Large intestine (tissue), 3 donors: ENCODE measurements around the gene SMOC2. TPM values are rescaled to one million over a fixed set of nuclear protein-coding genes. Genes with fewer than 3 reads are reported as not detected.
"Not testable (repeated sequence)": the region's sequence is repeated elsewhere in the genome, so short reads cannot be mapped to it uniquely, and the experiment has no call there.

Experiments
- DNase-seq, 2 donors: peaks; one replicate each; pipeline versions ENCODE4 v3.0.0 to v3.0.0-alpha.2; 2013
- H3K27ac ChIP-seq: one replicate; pipeline ENCODE4 v1.5.1; 2013; ENCODE audit warnings: low read length
- H3K27me3 ChIP-seq: 2 replicates; pipeline ENCODE4 v1.6.1; 2013; ENCODE audit warnings: low read length; ENCODE audit not compliant: control insufficient read depth, insufficient read depth
- H3K36me3 ChIP-seq: 2 replicates; pipeline ENCODE4 v1.6.1; 2013; ENCODE audit warnings: low read length; ENCODE audit not compliant: control insufficient read depth, insufficient read depth
- H3K4me1 ChIP-seq: one replicate; pipeline ENCODE4 v1.6.1; 2013; ENCODE audit warnings: low read length; ENCODE audit not compliant: control insufficient read depth, insufficient read depth
- H3K4me3 ChIP-seq: one replicate; pipeline ENCODE4 v1.5.1; 2013; ENCODE audit warnings: low read length
- H3K9me3 ChIP-seq: one replicate; pipeline ENCODE4 v1.6.1; 2013; ENCODE audit warnings: mild to moderate bottlenecking, low read depth, low read length, moderate library complexity; ENCODE audit not compliant: control insufficient read depth
- WGBS: methylation state at CpG from one replicate; pipeline ENCODE4 v1.1.5; 2013; ENCODE audit warnings: low lambda C conversion rate; ENCODE audit not compliant: insufficient coverage; 5-methylcytosine and 5-hydroxymethylcytosine counted together
- polyA plus RNA-seq: library from polyadenylated mRNA; unstranded; fragments of 120-200 nt; gene quantifications from one replicate; pipeline ENCODE4 v1.2.1, GENCODE V29; 2013

Gene SMOC2
- polyA plus RNA-seq, 1 donor = 15.9 TPM

DNA sequence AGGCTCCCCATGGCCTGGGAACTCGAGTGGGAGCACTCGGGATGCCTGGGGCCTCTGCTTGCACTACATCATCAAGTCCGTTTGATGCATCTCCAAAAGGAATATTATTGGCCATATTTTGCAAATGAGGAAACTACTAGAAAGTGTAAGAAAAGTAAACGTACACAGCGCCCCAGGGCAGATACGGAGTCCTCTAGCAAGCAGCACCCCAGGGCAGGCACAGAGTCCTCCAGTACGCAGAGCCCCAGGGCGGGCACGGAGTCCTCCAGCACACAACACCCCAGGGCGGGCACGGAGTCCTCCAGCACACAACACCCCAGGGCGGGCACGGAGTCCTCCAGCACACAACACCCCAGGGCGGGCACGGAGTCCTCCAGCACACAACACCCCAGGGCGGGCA lies 264.3 kb downstream of the SMOC2 start:
- not testable (repeated sequence) for H3K36me3 ChIP-seq, H3K27ac ChIP-seq, H3K9me3 ChIP-seq, H3K4me1 ChIP-seq, DNase-seq, H3K4me3 ChIP-seq
- peaks cover 17% of the 10 kb centered on the region for H3K27me3 ChIP-seq
- WGBS = no CpG with 5 or more reads among the region's 16 CpGs

DNA sequence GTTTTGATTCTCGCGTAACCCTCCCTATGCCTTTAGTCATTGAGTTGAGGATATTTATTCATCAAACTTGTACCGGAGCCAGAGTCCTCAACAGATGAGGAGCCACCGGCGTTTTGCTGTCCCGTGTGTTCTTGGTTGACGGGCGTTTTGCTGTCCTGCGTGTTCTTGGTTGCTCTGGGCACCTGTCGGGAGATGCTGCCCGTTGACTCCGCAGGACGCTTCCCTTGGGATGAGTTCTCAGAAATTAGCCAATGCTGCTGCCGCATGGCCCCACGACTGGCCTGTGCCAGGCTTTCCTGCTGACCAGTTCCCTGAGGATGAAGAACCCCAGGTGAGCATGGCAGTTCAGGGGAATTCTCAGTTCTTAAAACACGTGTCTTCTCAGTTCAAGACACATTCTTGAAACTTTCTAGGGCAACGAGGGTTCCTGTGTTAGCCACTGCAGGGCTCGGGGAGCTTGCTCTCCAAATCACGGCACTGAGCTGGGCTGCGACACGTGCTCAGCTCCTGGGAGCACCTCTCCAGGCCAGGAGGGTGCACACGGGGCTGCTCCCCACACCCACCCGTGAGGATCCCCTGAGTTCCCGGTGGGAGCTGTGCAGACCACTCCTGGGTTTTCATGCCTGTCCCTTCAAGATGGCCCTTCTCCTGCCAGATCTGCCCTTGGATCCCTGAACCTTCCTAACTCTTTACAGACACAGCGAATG lies 265.6 kb downstream of the SMOC2 start:
- WGBS = no CpG with 5 or more reads among the region's 25 CpGs

GRCh38 chr6:168708526-168708925 lies 267.5 kb downstream of the SMOC2 start:
- Histone ChIP-seq H3K4me1 (no peaks in the 10 kb centered on the region), H3K27me3 (peaks cover 24% of the 10 kb centered on the region), H3K9me3 (peaks cover 5% of the 10 kb centered on the region), H3K36me3 (no peaks in the 10 kb centered on the region), H3K4me3 (no peak overlapping the region), H3K27ac (no peak overlapping the region)
- no CpG with 5 or more reads among the region's 5 CpGs for WGBS
- no peak for DNase-seq

More for the DNA sequence above, 265.6 kb downstream of the SMOC2 start:
- Histone ChIP-seq H3K4me3 (no peak overlapping the region), H3K36me3 (no peaks in the 10 kb centered on the region), H3K4me1 (no peaks in the 10 kb centered on the region), H3K27me3 (peaks cover 21% of the 10 kb centered on the region), H3K27ac (no peak overlapping the region), H3K9me3 (peaks cover 5% of the 10 kb centered on the region)
- no peak for DNase-seq

GRCh38 chr6:168708984-168709383 lies 268.0 kb downstream of the SMOC2 start:
- H3K27ac ChIP-seq = no peak overlapping the region
- H3K4me3 ChIP-seq = no peak overlapping the region
- WGBS = no CpG with 5 or more reads among the region's 2 CpGs
- H3K36me3 ChIP-seq = no peaks in the 10 kb centered on the region
- no peaks in the 10 kb centered on the region for H3K4me1 ChIP-seq
- peak in 1 of 2 donors; percentile 19 for DNase-seq
- peaks cover 24% of the 10 kb centered on the region for H3K27me3 ChIP-seq
- peaks cover 5% of the 10 kb centered on the region for H3K9me3 ChIP-seq

DNA sequence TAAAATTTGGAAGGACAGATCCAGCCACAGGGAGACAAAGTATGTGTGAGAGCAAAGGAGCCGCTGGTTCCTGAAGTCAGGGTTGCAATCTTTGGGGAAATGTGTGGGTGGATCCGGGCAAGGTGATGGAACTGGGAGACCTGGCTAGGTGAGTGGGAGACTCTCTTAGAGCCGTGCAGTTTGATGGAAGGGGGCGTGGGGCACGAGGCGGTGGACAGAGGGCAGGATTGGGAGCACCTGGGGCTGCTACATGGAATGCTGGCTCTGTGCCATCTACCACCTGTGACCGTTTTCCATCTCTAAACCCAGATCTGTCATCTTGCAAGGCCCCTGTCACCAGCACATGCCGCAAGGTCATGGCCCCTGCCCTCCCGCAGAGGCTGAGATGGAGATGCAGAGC lies 268.4 kb downstream of the SMOC2 start:
- Histone ChIP-seq H3K4me1 (no peaks in the 10 kb centered on the region), H3K27ac (no peak overlapping the region), H3K36me3 (no peaks in the 10 kb centered on the region), H3K4me3 (no peak overlapping the region), H3K27me3 (peaks cover 24% of the 10 kb centered on the region), H3K9me3 (peaks cover 5% of the 10 kb centered on the region)
- no CpG with 5 or more reads among the region's 9 CpGs for WGBS
- DNase-seq = no peak

DNA sequence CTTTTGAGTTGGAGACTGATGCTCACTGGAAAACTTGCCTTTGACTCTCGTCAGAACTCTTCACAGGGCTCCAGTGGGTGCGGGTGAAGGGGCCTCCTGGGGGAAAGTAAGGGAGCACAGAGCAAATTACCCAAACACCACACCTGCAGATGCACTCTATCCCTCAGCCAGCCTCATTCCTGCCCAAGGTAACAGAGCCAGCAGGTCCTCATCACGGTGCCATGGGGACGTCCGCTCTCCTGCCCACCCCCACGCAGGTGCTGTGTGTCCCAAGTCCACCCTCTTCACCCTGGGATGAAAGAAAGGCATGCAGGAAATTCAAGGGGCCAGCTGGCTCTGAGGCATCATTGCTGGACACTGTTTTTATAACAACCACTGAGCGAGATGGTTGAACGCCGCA lies 269.0 kb downstream of the SMOC2 start:
- no peaks in the 10 kb centered on the region for H3K4me1 ChIP-seq
- H3K9me3 ChIP-seq = peaks cover 7% of the 10 kb centered on the region
- H3K36me3 ChIP-seq = no peaks in the 10 kb centered on the region
- DNase-seq = no peak
- no peak overlapping the region for H3K4me3 ChIP-seq
- peaks cover 24% of the 10 kb centered on the region for H3K27me3 ChIP-seq
- no CpG with 5 or more reads among the region's 9 CpGs for WGBS
- no peak overlapping the region for H3K27ac ChIP-seq

DNA sequence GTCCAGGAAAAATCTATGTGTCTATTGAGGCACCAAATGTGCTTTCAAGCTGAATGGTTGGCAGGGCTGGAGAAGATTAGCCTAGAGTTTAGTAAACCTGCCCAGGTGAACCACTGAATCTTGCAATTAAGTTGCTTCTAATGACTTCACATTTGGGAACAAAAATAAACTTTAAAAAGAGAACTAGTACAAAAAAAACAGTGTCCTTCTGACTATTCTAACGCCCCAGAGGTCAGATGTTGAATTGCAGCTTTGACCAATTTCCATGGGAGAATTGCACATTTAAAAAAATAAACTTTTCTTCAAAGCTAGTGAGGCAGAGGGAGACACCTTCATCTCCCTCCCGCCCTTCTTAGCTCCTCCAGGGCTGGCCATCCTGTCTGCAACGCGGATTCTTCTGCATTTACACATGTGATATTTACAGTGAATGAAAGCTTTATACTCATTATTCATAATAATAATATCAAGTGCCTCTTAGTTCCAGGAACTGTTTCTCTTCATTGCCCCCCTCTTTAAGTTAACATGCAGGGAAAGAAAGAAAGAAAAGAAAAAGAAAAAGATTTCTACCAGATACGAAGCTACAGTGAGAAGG lies 270.2 kb downstream of the SMOC2 start:
- Histone ChIP-seq H3K9me3 (peaks cover 4% of the 10 kb centered on the region), H3K4me3 (no peak overlapping the region), H3K27ac (no peak overlapping the region), H3K27me3 (peaks cover 21% of the 10 kb centered on the region), H3K4me1 (no peaks in the 10 kb centered on the region), H3K36me3 (no peaks in the 10 kb centered on the region)
- 80% methylated on average over 3 of the region's 5 CpGs for WGBS
- no peak for DNase-seq

- Histone ChIP-seq H3K9me3 (peaks cover 4% of the 10 kb centered on the region), H3K4me1 (no peaks in the 10 kb centered on the region), H3K36me3 (no peaks in the 10 kb centered on the region), H3K27ac (no peak overlapping the region), H3K4me3 (no peak overlapping the region), H3K27me3 (peaks cover 19% of the 10 kb centered on the region)
- no peak for DNase-seq
- WGBS = no CpG with 5 or more reads among the region's 11 CpGs
Observed at GRCh38 chr6:168711666-168712300, 270.8 kb downstream of the SMOC2 start.

DNA sequence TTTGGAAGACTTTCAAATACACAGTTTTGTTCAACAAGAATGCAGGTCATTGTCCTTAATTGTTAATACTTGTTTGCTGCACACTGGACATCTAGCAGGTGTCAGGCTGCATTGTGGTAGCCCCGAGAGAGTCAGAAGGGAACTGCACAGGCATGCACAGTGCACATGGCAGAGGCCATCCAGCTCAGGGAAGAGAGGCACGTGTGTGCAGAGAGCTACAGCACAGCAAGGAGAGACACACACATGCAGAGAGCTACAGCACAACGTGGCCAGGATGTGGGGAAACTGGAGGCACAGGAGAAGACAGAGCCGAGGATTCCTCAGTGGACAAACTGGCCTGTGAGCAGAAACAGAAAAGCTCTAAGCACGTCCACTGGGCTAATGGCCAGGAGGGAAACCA lies 272.0 kb downstream of the SMOC2 start:
- Histone ChIP-seq H3K27ac (no peak overlapping the region), H3K36me3 (no peaks in the 10 kb centered on the region), H3K27me3 (peaks cover 19% of the 10 kb centered on the region), H3K9me3 (peaks cover 4% of the 10 kb centered on the region), H3K4me1 (no peaks in the 10 kb centered on the region), H3K4me3 (no peak overlapping the region)
- no CpG with 5 or more reads among the region's 5 CpGs for WGBS
- DNase-seq = no peak

- no peaks in the 10 kb centered on the region for H3K4me1 ChIP-seq
- WGBS = no CpG with 5 or more reads among the region's 3 CpGs
- H3K36me3 ChIP-seq = no peaks in the 10 kb centered on the region
- H3K4me3 ChIP-seq = no peak overlapping the region
- peaks cover 19% of the 10 kb centered on the region for H3K27me3 ChIP-seq
- DNase-seq = peak; percentile 68 to 70
- H3K27ac ChIP-seq = no peak overlapping the region
- peaks cover 4% of the 10 kb centered on the region for H3K9me3 ChIP-seq
Observed at GRCh38 chr6:168713839-168714238, 272.9 kb downstream of the SMOC2 start.
